Ishikawa (cell line): ENCODE measurements around the gene C1QTNF6.

Experiments
- CEBPB ChIP-seq: IDR thresholded peaks from 2 replicates; pipeline ENCODE4 v1.6.1; 2012
- CREB1 ChIP-seq: IDR thresholded peaks from 2 replicates; pipeline ENCODE4 v1.6.1; 2012; ENCODE audit warnings: low read depth
- EGR1 ChIP-seq: IDR thresholded peaks from 2 replicates; pipeline ENCODE4 v1.6.1; 2012
- EP300 ChIP-seq: IDR thresholded peaks from 2 replicates; pipeline ENCODE4 v1.6.1; 2012; ENCODE audit warnings: borderline replicate concordance
- FOXM1 ChIP-seq: IDR thresholded peaks from 2 replicates; pipeline ENCODE4 v1.6.1; 2012; ENCODE audit warnings: low read depth, borderline replicate concordance
- NFIC ChIP-seq: IDR thresholded peaks from 2 replicates; pipeline ENCODE4 v1.6.1; 2012
- RAD21 ChIP-seq: IDR thresholded peaks from 2 replicates; pipeline ENCODE4 v1.6.1; 2012; ENCODE audit warnings: low read depth
- TAF1 ChIP-seq: IDR thresholded peaks from 2 replicates; pipeline ENCODE4 v1.6.1; 2012; ENCODE audit warnings: low read depth, mild to moderate bottlenecking
- TCF12 ChIP-seq: IDR thresholded peaks from 2 replicates; pipeline ENCODE4 v1.6.1; 2012; ENCODE audit warnings: low read depth
- TEAD4 ChIP-seq: IDR thresholded peaks from 2 replicates; pipeline ENCODE4 v1.6.1; 2012
- YY1 ChIP-seq: IDR thresholded peaks from 2 replicates; pipeline ENCODE4 v1.6.1; 2012; ENCODE audit warnings: low read depth
- ZBTB7A ChIP-seq: IDR thresholded peaks from 2 replicates; pipeline ENCODE4 v1.6.1; 2012; ENCODE audit warnings: low read depth
- TF ChIP-seq, protein P1 (sequence below): IDR thresholded peaks from 2 replicates; pipeline ENCODE4 v1.6.1; 2012
- TF ChIP-seq, protein P2 (sequence below): IDR thresholded peaks from 2 replicates; pipeline ENCODE4 v1.6.1; 2012; ENCODE audit warnings: low read depth, mild to moderate bottlenecking
- TF ChIP-seq, protein P3 (sequence below): IDR thresholded peaks from 2 replicates; pipeline ENCODE4 v1.6.1; 2012

The C1QTNF6 gene

DNA sequence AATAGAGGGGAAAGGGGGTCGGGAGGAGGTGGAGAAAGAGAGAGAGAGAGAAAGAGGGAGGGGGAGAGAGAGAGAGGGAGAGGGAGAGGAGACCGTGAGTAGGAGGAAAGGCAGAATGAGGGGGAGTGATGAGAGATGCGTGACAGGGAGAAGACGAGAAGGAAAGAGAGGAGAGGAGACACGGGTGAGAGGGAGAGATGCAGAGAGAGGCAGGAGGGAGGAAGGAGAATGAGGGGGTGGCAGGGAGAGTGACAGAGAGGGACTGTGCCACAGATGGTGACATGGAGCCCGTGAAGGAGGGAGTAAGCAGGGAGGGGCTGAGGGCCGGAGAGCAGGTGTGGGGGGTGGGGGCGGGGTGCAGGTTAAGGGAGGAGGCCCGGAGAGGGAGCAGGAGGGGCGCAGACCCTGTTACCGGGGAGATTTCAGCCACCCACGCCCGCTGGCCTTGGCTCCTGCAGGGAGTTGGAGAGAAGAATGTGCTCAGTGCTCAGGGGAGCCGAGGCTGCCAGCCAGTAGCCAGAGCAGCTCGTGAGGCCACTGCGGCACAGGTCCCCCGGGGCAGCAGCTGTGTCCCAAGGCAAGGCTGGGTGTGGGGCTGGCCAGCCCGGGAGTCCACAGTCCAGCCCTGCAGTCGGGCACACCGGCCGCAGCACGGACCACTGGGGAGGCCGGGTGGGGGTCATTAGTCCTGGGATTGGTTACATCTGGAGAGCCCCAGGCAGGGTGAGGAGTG is 24.3 kb upstream of the C1QTNF6 start, which contains the start of gene SSTR3:
Gene SSTR3 (minus strand): TSS at position 304 of the 733 bp plus-strand sequence. CDS start 4,674 bp downstream, outside the sequence.
- TF ChIP-seq, protein P1, sequence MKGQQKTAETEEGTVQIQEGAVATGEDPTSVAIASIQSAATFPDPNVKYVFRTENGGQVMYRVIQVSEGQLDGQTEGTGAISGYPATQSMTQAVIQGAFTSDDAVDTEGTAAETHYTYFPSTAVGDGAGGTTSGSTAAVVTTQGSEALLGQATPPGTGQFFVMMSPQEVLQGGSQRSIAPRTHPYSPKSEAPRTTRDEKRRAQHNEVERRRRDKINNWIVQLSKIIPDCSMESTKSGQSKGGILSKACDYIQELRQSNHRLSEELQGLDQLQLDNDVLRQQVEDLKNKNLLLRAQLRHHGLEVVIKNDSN = no peak
- no peak for TF ChIP-seq FOXM1
- no peak for TF ChIP-seq TCF12
- TF ChIP-seq EGR1 = peak; percentile 79
- TF ChIP-seq RAD21 = no peak

DNA sequence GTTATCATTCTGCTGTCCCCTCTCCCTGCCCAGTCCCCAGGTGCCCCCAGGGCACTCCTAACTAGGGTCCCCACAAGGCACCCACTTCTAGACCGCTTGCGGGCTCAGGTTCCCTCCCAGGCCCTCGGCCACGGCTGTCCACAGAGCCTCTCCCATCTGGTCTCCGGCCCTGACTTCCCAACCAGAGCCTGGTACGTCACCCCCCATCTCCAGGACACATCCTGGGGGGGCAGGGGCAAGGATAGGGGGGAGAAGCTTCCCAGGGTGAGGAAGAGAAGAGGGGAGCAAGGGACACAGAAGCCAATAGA is 23.8 kb upstream of the C1QTNF6 start:
- TF ChIP-seq RAD21 (no peak), CREB1 (no peak), EGR1 (no peak), TCF12 (no peak)

DNA sequence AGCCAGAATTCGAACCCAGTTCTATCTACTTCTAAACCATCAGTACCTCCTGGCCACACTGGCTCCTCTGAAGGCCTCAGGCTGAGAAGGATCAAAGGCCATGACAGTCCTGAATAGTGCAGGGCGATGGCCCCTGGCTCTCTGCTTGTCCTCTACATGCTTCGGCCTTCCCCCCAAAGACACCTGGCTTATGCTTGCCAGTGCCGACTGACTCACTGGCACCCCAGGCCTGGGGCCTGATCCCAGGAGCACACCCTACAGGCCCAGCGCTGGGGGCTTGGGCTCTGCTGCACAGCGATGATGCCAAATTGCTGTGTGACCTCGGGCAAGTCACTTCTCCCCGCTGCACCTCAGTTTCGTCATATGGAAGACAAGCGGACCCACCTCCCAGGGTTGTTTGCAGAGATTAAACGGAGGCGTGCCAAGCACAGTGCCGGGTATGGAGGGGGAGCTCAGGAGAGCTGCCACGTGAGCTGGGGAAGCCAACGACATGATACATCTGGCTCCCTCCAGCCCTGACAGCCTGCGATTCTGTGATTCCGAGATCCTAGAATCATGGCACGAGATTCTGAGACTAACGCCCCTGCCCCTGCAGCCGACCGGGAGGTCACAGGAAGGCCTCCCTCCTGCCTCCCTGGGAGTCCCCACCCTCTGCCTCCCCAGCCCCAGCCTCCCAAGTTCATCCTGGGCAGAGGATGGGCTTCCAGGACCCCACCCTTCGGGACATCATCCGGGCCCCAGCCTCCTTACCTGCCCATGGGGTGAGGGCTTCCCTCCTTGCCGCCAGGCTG is 23.2 kb upstream of the C1QTNF6 start:
- no peak for TF ChIP-seq TCF12
- no peak for TF ChIP-seq EP300
- TF ChIP-seq, protein P2, sequence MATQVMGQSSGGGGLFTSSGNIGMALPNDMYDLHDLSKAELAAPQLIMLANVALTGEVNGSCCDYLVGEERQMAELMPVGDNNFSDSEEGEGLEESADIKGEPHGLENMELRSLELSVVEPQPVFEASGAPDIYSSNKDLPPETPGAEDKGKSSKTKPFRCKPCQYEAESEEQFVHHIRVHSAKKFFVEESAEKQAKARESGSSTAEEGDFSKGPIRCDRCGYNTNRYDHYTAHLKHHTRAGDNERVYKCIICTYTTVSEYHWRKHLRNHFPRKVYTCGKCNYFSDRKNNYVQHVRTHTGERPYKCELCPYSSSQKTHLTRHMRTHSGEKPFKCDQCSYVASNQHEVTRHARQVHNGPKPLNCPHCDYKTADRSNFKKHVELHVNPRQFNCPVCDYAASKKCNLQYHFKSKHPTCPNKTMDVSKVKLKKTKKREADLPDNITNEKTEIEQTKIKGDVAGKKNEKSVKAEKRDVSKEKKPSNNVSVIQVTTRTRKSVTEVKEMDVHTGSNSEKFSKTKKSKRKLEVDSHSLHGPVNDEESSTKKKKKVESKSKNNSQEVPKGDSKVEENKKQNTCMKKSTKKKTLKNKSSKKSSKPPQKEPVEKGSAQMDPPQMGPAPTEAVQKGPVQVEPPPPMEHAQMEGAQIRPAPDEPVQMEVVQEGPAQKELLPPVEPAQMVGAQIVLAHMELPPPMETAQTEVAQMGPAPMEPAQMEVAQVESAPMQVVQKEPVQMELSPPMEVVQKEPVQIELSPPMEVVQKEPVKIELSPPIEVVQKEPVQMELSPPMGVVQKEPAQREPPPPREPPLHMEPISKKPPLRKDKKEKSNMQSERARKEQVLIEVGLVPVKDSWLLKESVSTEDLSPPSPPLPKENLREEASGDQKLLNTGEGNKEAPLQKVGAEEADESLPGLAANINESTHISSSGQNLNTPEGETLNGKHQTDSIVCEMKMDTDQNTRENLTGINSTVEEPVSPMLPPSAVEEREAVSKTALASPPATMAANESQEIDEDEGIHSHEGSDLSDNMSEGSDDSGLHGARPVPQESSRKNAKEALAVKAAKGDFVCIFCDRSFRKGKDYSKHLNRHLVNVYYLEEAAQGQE = no peak
- no peak for TF ChIP-seq TAF1
- TF ChIP-seq ZBTB7A = no peak
- TF ChIP-seq EGR1 = no peak
- TF ChIP-seq TEAD4 = no peak

DNA sequence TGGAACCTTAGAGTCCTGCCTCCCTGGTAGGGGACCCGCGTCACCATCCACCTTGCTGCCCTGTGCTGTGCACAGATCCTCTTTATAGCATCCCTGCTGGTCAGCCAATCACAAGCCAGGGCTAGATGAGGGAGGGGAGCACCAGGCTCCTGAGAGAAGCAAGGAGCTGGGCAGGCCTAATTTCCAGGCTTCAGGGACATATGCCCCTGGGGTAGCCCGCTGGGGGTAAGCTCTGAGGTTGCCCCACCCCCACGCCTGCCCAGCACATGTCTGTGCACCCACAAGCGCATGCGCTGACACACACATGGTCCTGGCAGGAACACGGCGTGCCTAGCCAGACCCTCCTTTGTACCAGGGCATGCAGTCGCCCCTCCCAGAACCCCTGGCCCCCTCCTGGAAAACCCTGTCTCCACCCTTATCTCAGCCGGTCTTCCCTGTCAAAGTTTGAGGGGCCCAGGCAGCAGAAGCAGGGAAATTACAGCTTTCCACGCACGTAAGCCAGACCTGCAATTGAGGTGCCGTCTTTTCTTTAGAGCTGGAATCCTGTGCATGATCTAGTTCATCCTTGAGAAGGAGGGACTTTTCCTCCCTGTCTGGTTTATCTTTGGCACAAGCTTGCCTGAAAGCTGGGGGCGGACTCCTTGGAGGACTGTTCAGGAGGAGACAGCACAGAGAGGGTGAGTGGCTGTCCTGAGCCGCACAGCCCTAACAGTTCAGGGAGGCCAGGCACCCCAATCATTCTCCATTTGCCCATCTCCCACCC is 22.2 kb upstream of the C1QTNF6 start:
- TF ChIP-seq YY1 = no peak
- TF ChIP-seq CREB1 = no peak

DNA sequence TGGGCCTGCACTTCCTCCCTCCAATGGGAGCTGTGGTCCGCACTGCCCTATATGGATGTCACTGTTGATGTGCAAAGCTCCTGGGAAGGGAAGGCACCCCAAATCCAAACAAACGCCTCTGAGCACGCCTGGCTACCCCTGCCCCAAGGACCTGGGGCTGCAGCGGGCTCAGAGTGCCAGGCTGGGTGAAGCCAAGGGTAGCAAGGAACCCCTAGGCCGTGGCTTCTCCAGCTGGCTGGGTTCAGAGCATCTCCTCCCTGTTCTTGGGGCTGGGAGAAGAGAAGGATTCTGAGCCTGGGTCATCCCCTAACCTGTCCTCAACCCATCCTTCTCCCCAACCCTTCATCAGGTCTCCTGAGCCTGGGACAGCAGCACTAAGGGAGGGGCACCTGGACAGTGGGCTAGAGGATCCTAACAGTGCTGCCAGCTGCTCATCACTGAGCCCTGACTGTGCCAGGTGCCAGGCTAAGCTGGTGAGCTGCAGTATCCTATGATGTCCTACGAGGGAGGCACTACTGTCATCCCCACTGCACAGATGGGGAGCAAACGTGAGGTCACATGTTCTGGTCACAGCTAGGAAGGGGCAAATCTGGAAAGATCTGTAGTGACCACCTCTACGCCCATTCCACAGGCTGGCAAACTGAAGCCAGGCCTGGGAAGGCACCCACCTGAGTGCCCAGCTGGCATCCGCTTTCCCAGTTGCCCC is 21.2 kb upstream of the C1QTNF6 start:
- TF ChIP-seq, protein P1 = no peak
- TF ChIP-seq TCF12 (no peak), TAF1 (no peak), EGR1 (no peak), TEAD4 (no peak), RAD21 (no peak), CEBPB (no peak), ZBTB7A (no peak), YY1 (no peak), FOXM1 (no peak), CREB1 (no peak), NFIC (no peak), EP300 (no peak)
- TF ChIP-seq, protein P3, sequence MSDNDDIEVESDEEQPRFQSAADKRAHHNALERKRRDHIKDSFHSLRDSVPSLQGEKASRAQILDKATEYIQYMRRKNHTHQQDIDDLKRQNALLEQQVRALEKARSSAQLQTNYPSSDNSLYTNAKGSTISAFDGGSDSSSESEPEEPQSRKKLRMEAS = no peak
- TF ChIP-seq, protein P2 = no peak
